GM12891 (cell line): ENCODE results near the gene PNPLA4.

Experiments
- PAX5 ChIP-seq: IDR thresholded peaks from 2 replicates; pipeline ENCODE4 v1.6.1; 2011; ENCODE audit warnings: low read length, moderate library complexity, mild to moderate bottlenecking; ENCODE audit not compliant: insufficient read depth, severe bottlenecking
- POLR2A ChIP-seq: IDR thresholded peaks from 2 replicates; pipeline ENCODE4 v1.6.1; 2011; ENCODE audit warnings: low read depth, low read length, control low read depth
- POLR2AphosphoS5 ChIP-seq: IDR thresholded peaks from 2 replicates; pipeline ENCODE4 v1.6.1; 2011; ENCODE audit warnings: low read depth, low read length, control low read depth
- POU2F2 ChIP-seq: IDR thresholded peaks from 2 replicates; pipeline ENCODE4 v1.6.1; 2011; ENCODE audit warnings: low read depth, mild to moderate bottlenecking, control low read depth, low read length, moderate library complexity
- TAF1 ChIP-seq: IDR thresholded peaks from 2 replicates; pipeline ENCODE4 v1.6.1; 2011; ENCODE audit warnings: low read depth, low read length, control low read depth

DNA sequence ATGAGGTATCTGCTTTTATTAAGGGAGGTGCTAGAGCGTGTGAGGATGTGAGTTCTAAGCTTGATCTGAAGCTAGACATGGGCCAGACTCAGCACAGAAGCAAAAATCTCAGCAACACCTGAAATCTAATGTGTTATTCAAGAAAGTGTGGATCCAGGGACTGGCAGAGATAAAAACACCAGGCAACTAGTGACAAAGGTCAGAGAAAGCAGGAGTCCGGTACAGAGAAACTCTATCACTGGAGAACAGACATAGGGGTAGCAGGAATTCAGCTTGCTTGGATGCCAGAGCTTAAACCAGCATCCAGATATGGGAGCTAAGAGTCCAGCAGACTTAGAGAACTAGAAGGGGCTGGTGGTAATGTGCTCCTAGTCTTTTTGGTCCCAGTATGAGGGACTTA, 50.3 kb downstream of the PNPLA4 start:
- TF ChIP-seq POU2F2 (no peak), POLR2AphosphoS5 (no peak), POLR2A (no peak), TAF1 (no peak), PAX5 (no peak)
